Stimulated activated CD4-positive, alpha-beta T cell treated with anti-CD3 and anti-CD28 coated beads, TNF-alpha, amount 100 ng/mL, for 1 hour (primary cell): Measurements from ENCODE around the gene DNAAF2.
"Not testable (repeated sequence)": the region's sequence is repeated elsewhere in the genome, so short reads cannot be mapped to it uniquely, and the experiment has no call there.

Experiments used
- DNase-seq, 3 donors: peaks; one replicate each; pipeline ENCODE4 v3.0.0-alpha.2; 2020; ENCODE audit warnings: low read depth in 3 of 3, low spot score in 1 of 3

The DNAAF2 gene

DNA sequence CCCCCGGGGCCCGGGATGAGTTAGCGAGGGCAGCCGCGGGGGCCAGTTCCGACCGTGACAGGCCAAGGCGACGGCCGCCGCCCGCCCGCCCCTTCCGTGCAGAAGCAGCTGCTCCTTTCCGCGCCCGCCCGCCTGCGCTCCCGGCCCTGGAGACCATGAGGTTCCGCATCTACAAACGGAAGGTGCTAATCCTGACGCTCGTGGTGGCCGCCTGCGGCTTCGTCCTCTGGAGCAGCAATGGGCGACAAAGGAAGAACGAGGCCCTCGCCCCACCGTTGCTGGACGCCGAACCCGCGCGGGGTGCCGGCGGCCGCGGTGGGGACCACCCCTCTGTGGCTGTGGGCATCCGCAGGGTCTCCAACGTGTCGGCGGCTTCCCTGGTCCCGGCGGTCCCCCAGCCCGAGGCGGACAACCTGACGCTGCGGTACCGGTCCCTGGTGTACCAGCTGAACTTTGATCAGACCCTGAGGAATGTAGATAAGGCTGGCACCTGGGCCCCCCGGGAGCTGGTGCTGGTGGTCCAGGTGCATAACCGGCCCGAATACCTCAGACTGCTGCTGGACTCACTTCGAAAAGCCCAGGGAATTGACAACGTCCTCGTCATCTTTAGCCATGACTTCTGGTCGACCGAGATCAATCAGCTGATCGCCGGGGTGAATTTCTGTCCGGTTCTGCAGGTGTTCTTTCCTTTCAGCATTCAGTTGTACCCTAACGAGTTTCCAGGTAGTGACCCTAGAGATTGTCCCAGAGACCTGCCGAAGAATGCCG is 13.7 kb downstream of the DNAAF2 start:
- peak in 1 of 3 donors; percentile 38 for DNase-seq

DNA sequence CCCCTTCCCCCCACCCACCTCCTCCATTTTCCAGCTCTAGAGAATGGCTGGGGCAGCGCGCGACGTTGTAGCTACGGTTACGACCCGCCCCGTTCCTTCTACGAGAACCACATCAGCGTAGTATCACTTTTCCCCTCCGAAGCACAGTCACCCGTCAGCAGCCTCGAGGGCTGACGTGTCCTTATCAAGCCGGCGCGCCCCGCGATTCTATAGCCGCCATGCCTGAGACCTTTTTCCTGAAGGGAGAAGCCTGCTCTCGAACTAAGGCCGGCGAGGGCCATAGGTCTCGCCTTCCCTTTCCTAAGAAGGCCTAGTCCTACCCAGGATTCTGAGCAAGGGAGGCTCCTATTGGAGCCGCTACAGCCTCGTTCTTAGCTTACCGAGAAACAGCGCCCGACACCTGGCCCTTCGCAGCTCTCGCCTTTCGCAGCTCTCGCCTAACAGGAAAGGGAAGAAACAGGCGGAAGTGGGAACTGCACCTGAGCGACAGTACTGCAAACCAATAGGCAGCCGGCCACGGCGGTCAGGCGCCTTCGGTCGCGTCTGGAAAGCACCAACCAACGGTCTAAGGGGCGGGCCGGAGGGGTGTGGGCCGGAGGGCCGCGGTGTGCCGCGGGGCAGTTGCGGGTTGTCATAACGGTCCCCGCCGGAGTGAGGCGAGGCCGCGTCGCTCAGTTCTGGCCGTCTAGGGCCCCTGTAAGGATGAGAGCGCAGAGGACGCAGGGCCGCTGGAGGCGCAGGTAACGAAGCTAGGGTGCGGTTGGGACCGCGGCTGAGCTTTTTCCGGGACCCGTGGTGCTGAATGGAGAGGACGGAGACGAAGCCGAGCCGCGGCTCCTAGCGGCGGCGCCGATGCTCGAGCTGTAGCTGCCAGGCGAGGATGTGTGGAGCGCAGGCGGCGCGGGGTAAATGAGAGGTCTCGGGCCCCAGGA is 14.6 kb downstream of the DNAAF2 start, which contains the start of the genes MGAT2 and RPL36AL:
TSS of gene MGAT2 (plus strand) at position 618 of the 932 bp plus-strand sequence. CDS start 470 bp downstream, outside the sequence.
TSS of gene RPL36AL (minus strand) at position 445 of the 932 bp plus-strand sequence. CDS start 1,522 bp downstream, outside the sequence.
- DNase-seq = peak; percentile 78 to 89 (median 86)

DNA sequence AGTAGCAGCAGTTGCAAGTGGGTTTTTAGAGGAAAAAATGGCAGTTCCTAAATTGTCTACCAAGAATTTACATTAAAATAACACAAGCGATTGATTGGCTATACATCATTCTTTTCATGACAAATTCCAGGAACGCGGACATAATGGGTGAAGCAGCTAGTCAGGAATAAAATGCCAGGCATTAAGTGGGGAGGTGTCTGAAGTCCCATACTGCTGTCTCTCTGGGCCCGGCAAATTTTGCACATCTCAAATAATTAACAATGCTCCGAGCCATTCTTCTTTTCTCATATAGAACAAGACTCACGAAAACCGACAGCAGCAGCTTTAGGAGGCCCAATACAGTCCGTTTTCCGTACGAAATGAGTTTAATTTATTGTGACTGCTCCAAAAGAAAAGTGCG is 15.3 kb downstream of the DNAAF2 start:
- DNase-seq = no peak

DNA sequence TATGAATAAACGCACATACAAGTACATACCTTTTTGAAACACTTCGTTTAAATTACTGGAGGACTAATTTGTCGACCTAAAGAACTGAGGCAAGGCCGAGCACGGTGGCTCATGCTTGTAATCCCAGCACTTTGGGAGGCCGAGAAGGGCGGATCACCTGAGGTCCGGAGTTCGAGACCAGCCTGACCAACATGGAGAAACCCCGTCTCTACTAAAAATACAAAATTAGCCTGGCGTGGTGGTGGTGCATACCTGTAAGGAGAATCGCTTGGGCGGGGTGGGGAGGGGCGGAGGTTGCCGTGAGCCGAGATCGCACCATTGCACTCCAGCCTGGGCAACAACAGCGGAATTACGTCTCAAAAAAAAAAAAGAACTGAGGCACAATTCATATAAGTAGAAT is 15.8 kb downstream of the DNAAF2 start:
- not testable (repeated sequence) for DNase-seq

GRCh38 chr14:49617852-49618519 is 17.1 kb downstream of the DNAAF2 start:
- no peak for DNase-seq

DNA sequence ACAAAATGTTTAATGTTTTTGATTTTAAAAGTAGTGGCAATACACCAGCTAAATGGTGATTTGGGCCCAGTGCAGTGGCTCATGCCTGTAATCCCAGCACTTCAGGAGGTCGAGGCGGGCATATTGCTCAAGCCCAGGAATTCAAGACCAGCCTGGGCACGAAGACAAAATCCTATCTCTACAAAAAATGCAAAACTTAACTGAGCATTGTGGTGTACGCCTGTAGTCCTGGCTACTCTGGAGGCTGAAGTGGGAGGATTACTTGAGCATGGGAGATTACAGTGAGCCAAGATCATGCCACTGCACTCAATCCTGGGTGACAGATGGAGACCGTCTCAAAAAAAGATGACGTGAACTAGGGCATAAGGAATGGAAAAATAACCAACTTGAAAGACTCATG is 19.3 kb downstream of the DNAAF2 start:
- no peak for DNase-seq

DNA sequence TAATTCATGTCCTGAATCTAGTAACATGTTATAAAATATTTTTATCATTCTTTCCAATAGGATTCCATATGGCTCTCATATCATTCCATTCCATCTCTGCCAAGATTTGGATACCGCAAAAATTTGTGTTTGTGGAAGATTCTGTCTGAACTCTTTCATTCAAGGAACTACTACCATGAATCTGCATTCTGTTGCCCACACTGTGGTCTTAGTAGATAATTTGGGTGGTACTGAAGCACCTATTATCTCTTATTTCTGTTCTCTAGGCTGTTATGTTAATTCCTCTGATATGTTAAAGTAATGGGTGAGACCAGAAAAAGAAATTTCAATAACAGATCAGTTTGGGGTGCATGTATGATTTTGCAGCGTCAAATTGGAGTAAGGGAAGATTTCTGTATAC is 20.8 kb downstream of the DNAAF2 start:
- no peak for DNase-seq

DNA sequence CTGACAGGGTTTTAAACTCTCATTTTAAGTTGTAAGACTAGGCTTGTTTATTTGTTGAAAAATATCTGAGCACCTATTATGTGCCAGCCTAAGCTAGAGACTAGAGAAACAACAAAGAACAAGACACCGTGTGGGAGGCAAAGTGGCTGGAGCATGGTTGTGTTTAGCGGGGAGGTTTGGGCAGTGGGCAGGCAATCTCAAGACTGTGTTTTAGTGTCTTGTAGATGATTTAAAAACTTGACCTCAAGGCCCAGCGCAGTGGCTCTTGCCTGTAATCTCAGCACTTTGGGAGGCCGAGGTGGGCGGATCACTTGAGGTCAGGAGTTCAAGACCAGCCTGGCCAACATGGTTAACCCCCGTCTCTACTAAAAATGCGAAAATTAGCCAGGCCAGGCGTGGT is 22.4 kb downstream of the DNAAF2 start:
- DNase-seq = no peak

DNA sequence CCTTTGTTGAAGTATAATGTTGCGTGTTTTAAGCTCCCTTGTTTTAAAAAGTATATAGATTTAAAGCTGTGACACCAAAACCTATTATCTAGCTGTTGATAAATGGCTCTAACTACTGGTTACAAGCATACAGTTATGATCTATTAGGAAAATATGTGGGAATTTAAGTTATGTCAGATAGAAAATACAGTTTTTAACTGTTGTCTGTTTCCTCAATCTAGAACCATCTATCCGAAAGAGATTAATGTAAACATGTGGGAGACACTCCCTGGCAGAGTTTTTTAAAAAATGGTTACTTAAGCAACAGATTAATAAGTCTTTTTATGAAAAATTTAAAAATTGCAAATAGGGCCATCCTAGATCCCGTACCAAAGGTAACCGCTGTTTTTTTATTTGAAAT is 22.8 kb downstream of the DNAAF2 start:
- DNase-seq = no peak

- no peak for DNase-seq
Observed at GRCh38 chr14:49607583-49607982, 27.5 kb downstream of the DNAAF2 start.

DNA sequence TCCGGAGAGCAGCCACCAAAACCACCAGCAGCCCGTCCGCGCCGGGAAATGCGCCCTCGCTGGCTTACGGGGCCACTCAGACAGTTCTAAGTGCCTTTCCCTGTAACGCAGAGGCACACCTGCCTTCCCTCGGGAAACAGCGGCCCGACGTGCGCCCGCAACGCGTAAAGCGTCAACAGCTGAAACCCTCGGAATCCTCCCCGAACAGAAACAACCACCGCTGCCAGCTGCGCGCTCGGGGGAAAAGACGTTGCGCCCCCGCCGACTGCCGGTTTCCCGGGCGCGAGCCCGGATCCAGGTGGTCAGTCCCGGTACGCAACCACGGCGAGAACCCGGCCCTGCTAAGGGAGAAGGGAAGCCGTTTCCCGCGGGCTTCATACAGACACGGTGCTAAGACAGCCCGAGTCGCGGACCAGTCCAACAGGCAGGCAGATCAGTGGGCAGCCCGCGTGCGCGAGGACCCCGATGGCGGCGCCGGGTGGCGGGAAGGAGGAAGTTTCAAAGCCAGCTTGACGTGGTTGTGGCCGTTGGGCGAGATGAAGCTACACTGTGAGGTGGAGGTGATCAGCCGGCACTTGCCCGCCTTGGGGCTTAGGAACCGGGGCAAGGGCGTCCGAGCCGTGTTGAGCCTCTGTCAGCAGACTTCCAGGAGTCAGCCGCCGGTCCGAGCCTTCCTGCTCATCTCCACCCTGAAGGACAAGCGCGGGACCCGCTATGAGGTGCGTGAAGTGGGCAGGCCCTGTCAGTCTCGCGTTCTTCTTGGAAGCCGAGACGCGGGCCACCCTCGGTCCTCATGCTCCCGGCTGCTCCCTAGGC is 36.4 kb downstream of the DNAAF2 start, which contains the start of gene LRR1:
TSS of gene LRR1 (plus strand) at position 456 of the 816 bp plus-strand sequence. CDS start at position 537, 81 bp downstream.
- peak; percentile 54 to 82 (median 57) for DNase-seq

DNA sequence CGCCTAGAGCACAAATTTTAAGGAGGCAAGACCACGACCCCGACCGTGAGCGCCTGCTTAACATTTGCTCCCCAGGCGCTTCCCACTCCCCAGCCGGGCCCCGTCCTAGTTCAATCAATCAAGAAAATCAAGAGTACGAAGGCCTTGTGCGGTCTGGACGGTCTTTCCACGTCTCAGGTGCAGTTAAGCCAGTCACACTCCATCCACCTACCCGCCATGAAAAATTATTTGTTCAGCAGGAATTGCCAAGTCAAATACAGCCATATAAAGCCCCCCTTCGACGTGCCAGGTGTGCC is 36.9 kb downstream of the DNAAF2 start:
- DNase-seq = no peak

DNA sequence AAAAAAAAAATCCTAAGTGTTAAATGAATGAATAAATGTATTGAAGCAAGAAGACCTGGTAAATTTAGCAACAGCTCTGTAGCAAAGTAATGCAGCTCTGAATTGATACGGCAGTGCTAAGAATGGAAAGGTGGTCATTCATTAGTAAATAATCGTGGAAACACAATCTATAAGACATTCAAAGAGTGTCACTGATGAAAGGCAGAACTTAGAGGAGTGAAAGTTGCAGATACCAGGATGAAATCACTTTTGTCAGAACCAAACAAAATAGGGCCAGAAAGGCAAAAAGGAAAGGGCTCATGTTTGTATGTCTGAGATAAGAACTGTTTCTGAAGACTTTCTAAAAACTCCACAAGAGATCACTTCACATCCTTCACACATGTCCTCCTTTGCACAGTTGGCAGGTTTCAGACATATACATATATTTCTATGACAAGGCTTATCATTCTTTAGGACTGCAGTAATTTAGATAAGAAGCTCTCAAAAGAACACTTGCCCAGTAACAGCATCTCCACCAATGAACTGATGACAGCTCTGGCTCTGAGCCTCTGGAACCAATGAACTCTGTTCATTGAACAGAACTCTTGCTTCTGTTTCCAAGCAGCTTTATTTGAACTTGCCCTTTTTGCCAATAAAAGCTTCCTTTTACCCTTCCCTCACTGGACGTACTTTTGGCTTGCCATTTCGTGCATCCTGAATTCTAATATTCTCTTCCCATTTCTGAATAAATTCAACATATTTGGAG is 40.5 kb downstream of the DNAAF2 start:
- DNase-seq = no peak

GRCh38 chr14:49593016-49593415 is 42.0 kb downstream of the DNAAF2 start:
- no peak for DNase-seq

- DNase-seq = no peak
Observed at GRCh38 chr14:49589387-49589786, 45.7 kb downstream of the DNAAF2 start.

DNA sequence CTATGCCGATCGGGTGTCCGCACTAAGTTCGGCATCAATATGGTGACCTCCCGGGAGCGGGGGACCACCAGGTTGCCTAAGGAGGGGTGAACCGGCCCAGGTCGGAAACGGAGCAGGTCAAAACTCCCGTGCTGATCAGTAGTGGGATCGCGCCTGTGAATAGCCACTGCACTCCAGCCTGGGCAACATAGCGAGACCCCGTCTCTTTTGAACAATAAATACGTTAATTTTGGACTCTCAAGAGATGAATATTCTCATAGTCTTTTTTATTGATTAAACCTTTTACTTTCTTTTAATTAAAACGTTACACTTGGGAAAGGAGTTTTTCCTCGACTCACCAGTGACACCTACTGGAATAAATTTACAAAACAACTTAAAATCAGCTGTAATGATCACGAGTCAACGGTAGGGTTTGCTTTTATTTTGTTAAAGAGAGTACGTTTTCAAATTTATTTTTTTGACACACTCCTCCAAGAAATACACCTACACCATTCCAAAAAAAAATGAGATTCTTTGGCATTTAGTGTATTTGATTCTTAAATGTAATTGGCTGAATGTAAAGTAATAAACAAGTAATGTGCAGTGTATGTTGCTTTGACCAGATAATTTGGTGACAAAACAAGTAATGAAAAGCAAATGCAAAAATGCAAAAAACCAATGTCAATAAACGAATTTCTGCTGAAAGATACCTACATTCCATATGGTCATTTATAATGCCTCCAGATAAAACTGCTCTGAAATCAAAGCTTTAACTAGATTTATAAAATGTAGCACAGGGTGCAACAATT is 48.2 kb downstream of the DNAAF2 start:
- DNase-seq = peak in 2 of 3 donors; percentile 27 to 41

- peak; percentile 97 to 98 (median 98) for DNase-seq
Observed at GRCh38 chr14:49585803-49586672, 49.0 kb downstream of the DNAAF2 start, which contains the start of gene RPS29. RPS29 (minus strand) TSS chr14:49586380; CDS start chr14:49586346, 34 bp downstream.
